Keratinocyte (primary cell): ENCODE measurements around the gene PLCB3. TPM values are rescaled to one million over a fixed set of nuclear protein-coding genes. Genes with fewer than 3 reads are reported as not detected.

Experiments used
- DNase-seq: peaks from one replicate; pipeline ENCODE4 v3.0.0-alpha.2; 2011; ENCODE audit warnings: low read depth, missing footprints, low spot score
- FAIRE-seq: peaks from 2 replicates; lab custom pipeline; 2011; peaks lifted over from hg19 to GRCh38; lab: Jason Lieb, UNC
- H2AFZ ChIP-seq: 2 replicates; pipeline ENCODE4 v1.6.0; 2012; ENCODE audit warnings: low read length, control low read depth, inconsistent platforms; ENCODE audit not compliant: control insufficient read depth
- H3K27ac ChIP-seq: 2 replicates; pipeline ENCODE4 v1.5.1; 2011; ENCODE audit warnings: low read length; ENCODE audit not compliant: control insufficient read depth, insufficient read depth
- H3K27me3 ChIP-seq: 3 replicates; pipeline ENCODE4 v1.6.0; 2011; ENCODE audit warnings: low read length; ENCODE audit not compliant: control insufficient read depth, insufficient read depth; ENCODE audit errors: extremely low read depth
- H3K36me3 ChIP-seq, 2 experiments: 2 replicates in 1 of 2; 3 replicates in 1 of 2; pipeline ENCODE4 v1.5.1; 2011; ENCODE audit warnings: low read length in 2 of 2, mild to moderate bottlenecking in 1 of 2; ENCODE audit not compliant: control insufficient read depth in 2 of 2, insufficient read depth in 2 of 2; ENCODE audit errors: extremely low read depth in 1 of 2
- H3K4me1 ChIP-seq: 3 replicates; pipeline ENCODE4 v1.5.1; 2011; ENCODE audit warnings: low read length; ENCODE audit not compliant: control insufficient read depth, insufficient read depth; ENCODE audit errors: extremely low read depth
- H3K4me2 ChIP-seq: 3 replicates; pipeline ENCODE4 v1.6.0; 2011; ENCODE audit warnings: low read depth, low read length; ENCODE audit not compliant: control insufficient read depth, insufficient read depth; ENCODE audit errors: extremely low read depth
- H3K4me3 ChIP-seq, 3 experiments: fragments of 200-600 bp in 1 of 3; sonication (generic) in 1 of 3; 2 replicates in 2 of 3; 3 replicates in 1 of 3; pipeline ENCODE4 v1.5.1; 2011 to 2016; ENCODE audit warnings: low read length in 3 of 3, mild to moderate bottlenecking in 3 of 3, control low read depth in 2 of 3, inconsistent platforms in 1 of 3, low read depth in 1 of 3, mixed read lengths in 1 of 3, mixed run types in 1 of 3, moderate library complexity in 1 of 3; ENCODE audit not compliant: control insufficient read depth in 2 of 3, insufficient read depth in 2 of 3; ENCODE audit errors: extremely low read depth in 1 of 3
- H3K79me2 ChIP-seq: 2 replicates; pipeline ENCODE4 v1.6.0; 2012; ENCODE audit warnings: low read length; ENCODE audit not compliant: control insufficient read depth, insufficient read depth
- H3K9ac ChIP-seq: 3 replicates; pipeline ENCODE4 v1.6.0; 2011; ENCODE audit warnings: low read length; ENCODE audit not compliant: control insufficient read depth, insufficient read depth; ENCODE audit errors: extremely low read depth
- H3K9me1 ChIP-seq: 3 replicates; pipeline ENCODE4 v1.6.0; 2011; ENCODE audit warnings: low read length; ENCODE audit not compliant: control insufficient read depth, insufficient read depth; ENCODE audit errors: extremely low read depth
- H3K9me3 ChIP-seq: 2 replicates; pipeline ENCODE4 v1.5.1; 2012; ENCODE audit warnings: low read depth, low read length; ENCODE audit not compliant: control insufficient read depth
- H4K20me1 ChIP-seq: 3 replicates; pipeline ENCODE4 v1.6.0; 2011; ENCODE audit warnings: low read length; ENCODE audit not compliant: control insufficient read depth, insufficient read depth; ENCODE audit errors: extremely low read depth
- EZH2 ChIP-seq: IDR thresholded peaks from one replicate; pipeline ENCODE4 v1.6.1; 2012; ENCODE audit warnings: inconsistent platforms, mild to moderate bottlenecking, low read length, moderate library complexity
- dilution Hi-C: fragments of 300-500 bp; cut with MboI; formaldehyde crosslinking; loops from one replicate; pipeline ENCODE4 v1.7.0; 2020; ENCODE audit warnings: low sequenced_read_pairs; ENCODE audit not compliant: extremely low pct_ligation_motif_present
- polyA minus RNA-seq, 3 experiments: library from RNA; depleted of rRNA, polyadenylated mRNA; stranded (reverse); fragments of >200 nt; gene quantifications; 1 replicate in 1 of 3; 2 replicates in 1 of 3; 3 replicates in 1 of 3; pipeline ENCODE4 v1.2.3, GENCODE V29; 2011
- polyA plus RNA-seq, 5 experiments: library from polyadenylated mRNA; depleted of rRNA in 3 of 5; stranded (reverse) in 3 of 5; stranded (forward) in 1 of 5; unstranded in 1 of 5; fragments of >200 nt; gene quantifications; 1 replicate in 1 of 5; 2 replicates in 3 of 5; 3 replicates in 1 of 5; pipeline versions ENCODE4 v1.2.1 to v1.2.3, GENCODE V29; 2011 to 2012; ENCODE audit warnings: missing spikeins in 2 of 5, low read depth in 1 of 5, low replicate concordance in 1 of 5
- TF ChIP-seq, protein P1 (sequence below), 3 experiments: IDR thresholded peaks in 1 of 3; conservative IDR thresholded peaks in 1 of 3; optimal IDR thresholded peaks in 1 of 3; 2 replicates in 2 of 3; 3 replicates in 1 of 3; pipeline versions ENCODE3 to v1.5.1; 2011; ENCODE audit warnings: low read length in 3 of 3, mild to moderate bottlenecking in 3 of 3, moderate library complexity in 2 of 3, control low read depth in 1 of 3, inconsistent platforms in 1 of 3; ENCODE audit not compliant: insufficient read depth in 2 of 3; ENCODE audit errors: extremely low read depth in 1 of 3

Gene PLCB3
- polyA plus RNA-seq (32.5 to 46.9 TPM (median 42.0 TPM) in 3 replicates), polyA minus RNA-seq (59.1 to 134 TPM (median 63.1 TPM) in 3 replicates)
- polyA plus RNA-seq (2011; ENCODE audit: low read depth): 22.4 TPM
- 24.4 and 45.9 TPM in 2 replicates for polyA plus RNA-seq (2011; cell fraction: cytosol; rRNA removed)
- polyA plus RNA-seq (2011; cell fraction: nucleus; rRNA removed): 80.0 and 97.8 TPM in 2 replicates
- 23.8 and 55.9 TPM in 2 replicates for polyA plus RNA-seq (2012; ENCODE audit: low replicate concordance)
- 84.8 TPM for polyA minus RNA-seq (2011; cell fraction: cytosol; rRNA and poly(A)+ RNA removed)
- 55.3 and 67.1 TPM in 2 replicates for polyA minus RNA-seq (2011; cell fraction: nucleus; rRNA and poly(A)+ RNA removed)

- Histone ChIP-seq H3K9me3 (no peaks in the 10 kb centered on the region), H3K9me1 (no peaks in the 10 kb centered on the region), H3K4me1 (peaks cover 22% of the 10 kb centered on the region), H2AFZ (peak within 1 kb of the TSS; percentile 71), H3K79me2 (peaks cover 36% of the 10 kb centered on the region), H3K9ac (peak within 1 kb of the TSS; percentile 90), H3K36me3 (peaks cover 14 to 24% of the 10 kb centered on the region in 2 experiments), H3K27ac (peak within 1 kb of the TSS; percentile 61), H3K27me3 (no peaks in the 10 kb centered on the region), H4K20me1 (peaks cover 8% of the 10 kb centered on the region), H3K4me2 (peak within 1 kb of the TSS; percentile 87), H3K4me3 (peak within 1 kb of the TSS; percentile 77 to 96 (median 96))
- TF ChIP-seq, protein P1, sequence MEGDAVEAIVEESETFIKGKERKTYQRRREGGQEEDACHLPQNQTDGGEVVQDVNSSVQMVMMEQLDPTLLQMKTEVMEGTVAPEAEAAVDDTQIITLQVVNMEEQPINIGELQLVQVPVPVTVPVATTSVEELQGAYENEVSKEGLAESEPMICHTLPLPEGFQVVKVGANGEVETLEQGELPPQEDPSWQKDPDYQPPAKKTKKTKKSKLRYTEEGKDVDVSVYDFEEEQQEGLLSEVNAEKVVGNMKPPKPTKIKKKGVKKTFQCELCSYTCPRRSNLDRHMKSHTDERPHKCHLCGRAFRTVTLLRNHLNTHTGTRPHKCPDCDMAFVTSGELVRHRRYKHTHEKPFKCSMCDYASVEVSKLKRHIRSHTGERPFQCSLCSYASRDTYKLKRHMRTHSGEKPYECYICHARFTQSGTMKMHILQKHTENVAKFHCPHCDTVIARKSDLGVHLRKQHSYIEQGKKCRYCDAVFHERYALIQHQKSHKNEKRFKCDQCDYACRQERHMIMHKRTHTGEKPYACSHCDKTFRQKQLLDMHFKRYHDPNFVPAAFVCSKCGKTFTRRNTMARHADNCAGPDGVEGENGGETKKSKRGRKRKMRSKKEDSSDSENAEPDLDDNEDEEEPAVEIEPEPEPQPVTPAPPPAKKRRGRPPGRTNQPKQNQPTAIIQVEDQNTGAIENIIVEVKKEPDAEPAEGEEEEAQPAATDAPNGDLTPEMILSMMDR (optimal IDR thresholded peaks at IDR 0.05 in 1 of 3, IDR thresholded peaks at IDR 0.05 in 1 of 3, conservative IDR thresholded peaks at IDR 0.05 in 1 of 3; ENCODE audit: extremely low read depth in 1 of 3, insufficient read depth in 2 of 3, low read length in 3 of 3): peak in 2 of 3 experiments; percentile 42 to 62
- no peak for TF ChIP-seq EZH2
- FAIRE-seq (no peak), DNase-seq (no peak)
- dilution Hi-C loops: no loop called here
Measured at GRCh38 chr11:64251016-64251752, at the start of gene PLCB3. TSS of gene PLCB3 (plus strand) at chr11:64251530. CDS start at chr11:64251650, 120 bp downstream.

GRCh38 chr11:64201543-64201942, 49.8 kb upstream of the PLCB3 start:
- DNase-seq: no peak
- Histone ChIP-seq H3K4me3 (no peak overlapping the region), H3K9me1 (no peaks in the 10 kb centered on the region), H2AFZ (no peak overlapping the region), H3K36me3 (peaks cover 44 to 74% of the 10 kb centered on the region in 2 experiments), H3K4me1 (no peaks in the 10 kb centered on the region), H3K9ac (no peak overlapping the region), H3K27me3 (no peaks in the 10 kb centered on the region), H3K79me2 (peaks cover under 1% of the 10 kb centered on the region), H4K20me1 (peaks cover 17% of the 10 kb centered on the region), H3K4me2 (no peak overlapping the region), H3K9me3 (no peaks in the 10 kb centered on the region), H3K27ac (no peak overlapping the region)
- dilution Hi-C loops: no loop called here
- no peak for FAIRE-seq
- no peak for TF ChIP-seq EZH2
- TF ChIP-seq, protein P1 (optimal IDR thresholded peaks at IDR 0.05 in 1 of 3, IDR thresholded peaks at IDR 0.05 in 1 of 3, conservative IDR thresholded peaks at IDR 0.05 in 1 of 3; ENCODE audit: extremely low read depth in 1 of 3, insufficient read depth in 2 of 3, low read length in 3 of 3): no peak
